Aorta (tissue), 5 donors: Measurements from ENCODE around the gene COMMD10. TPM values are rescaled to one million over a fixed set of nuclear protein-coding genes. Genes with fewer than 3 reads are reported as not detected.

ENCODE experiments used
- ATAC-seq: fragments of 200-7000 bp; cut with Tn5 transposase; one replicate; pipeline ENCODE4 v1.9.1; 2022; ENCODE audit warnings: moderate library complexity; ENCODE audit not compliant: low FRiP score
- DNase-seq, 2 donors: peaks; one replicate each; pipeline ENCODE4 v3.0.0-alpha.2; 2020
- H3K27ac ChIP-seq, 2 donors: one replicate each; pipeline ENCODE4 v1.5.1; 2013; ENCODE audit warnings: low read length in 2 of 2, mild to moderate bottlenecking in 2 of 2, moderate library complexity in 2 of 2, control low read depth in 1 of 2, inconsistent platforms in 1 of 2, low read depth in 1 of 2
- H3K27me3 ChIP-seq, 2 donors: one replicate each; pipeline ENCODE4 v1.6.1; 2013; ENCODE audit warnings: control low read depth in 1 of 2, low read length in 1 of 2, mild to moderate bottlenecking in 1 of 2, moderate library complexity in 1 of 2; ENCODE audit not compliant: insufficient read depth in 2 of 2, control insufficient read depth in 1 of 2
- H3K36me3 ChIP-seq, 2 donors: one replicate each; pipeline ENCODE4 v1.6.1; 2013; ENCODE audit warnings: control low read depth in 1 of 2, low read length in 1 of 2, mild to moderate bottlenecking in 1 of 2; ENCODE audit not compliant: insufficient read depth in 2 of 2, control insufficient read depth in 1 of 2
- H3K4me1 ChIP-seq, 2 donors: one replicate each; pipeline ENCODE4 v1.6.1; 2013; ENCODE audit warnings: low read length in 2 of 2, control low read depth in 1 of 2, mild to moderate bottlenecking in 1 of 2, moderate library complexity in 1 of 2; ENCODE audit not compliant: insufficient read depth in 2 of 2, control insufficient read depth in 1 of 2
- H3K4me3 ChIP-seq, 2 donors: one replicate each; pipeline ENCODE4 v1.5.1; 2013; ENCODE audit warnings: low read length in 2 of 2, control low read depth in 1 of 2, mild to moderate bottlenecking in 1 of 2
- H3K9me3 ChIP-seq: one replicate; pipeline ENCODE4 v1.6.1; 2013; ENCODE audit warnings: mild to moderate bottlenecking, low read length; ENCODE audit not compliant: control insufficient read depth
- WGBS, 2 donors: extraction: QIAGEN DNeasy Blood & Tissue Kit; methylation state at CpG; one replicate each; pipeline ENCODE4 v1.1.7; 2013; 5-methylcytosine and 5-hydroxymethylcytosine counted together
- intact Hi-C, 2 donors: fragments of 100-400 bp; cut with DNase I; formaldehyde crosslinking; loops; one replicate each; pipeline versions ENCODE4 v1.14.2 to v1.15.0; 2022
- polyA plus RNA-seq, 2 donors: library from polyadenylated mRNA; stranded (reverse); fragments of 200-250 nt; gene quantifications; one replicate each; pipeline ENCODE4 v1.2.3, GENCODE V29; 2013
- total RNA-seq, 2 donors: library from RNA; stranded (reverse); fragmentation: NEBNext Ultra II Directional; extraction: Animal tissue kit (Norgen Biotek cat#: 25700); gene quantifications; one replicate each; pipeline ENCODE4 v1.2.1, GENCODE V29; 2021
- donor health status: healthy with polysubstance abuse.
- donor health status: Bipolar disorder and iron deficiency.
- donor health status: DM: no; HTN: no; CAD: no.
- donor health status: DM: no; HTN: no; CAD: no.
- donor health status: DM: yes; HTN: yes; CAD: no.

The COMMD10 gene
- total and polyA plus RNA-seq, 4 donors = 16.1 to 36.1 (median 24.1) TPM

- no peaks in the 10 kb centered on the region for H3K27me3 ChIP-seq
- intact Hi-C loops = no loop called here
- ATAC-seq (no peak), DNase-seq (no peak)
- no peak overlapping the region for H3K4me3 ChIP-seq
- no peaks in the 10 kb centered on the region for H3K9me3 ChIP-seq
- no peaks in the 10 kb centered on the region for H3K36me3 ChIP-seq
- H3K4me1 ChIP-seq = no peaks in the 10 kb centered on the region
- no peak overlapping the region for H3K27ac ChIP-seq
These were observed 67.3 kb downstream of the COMMD10 start for GRCh38 chr5:116152169-116152568.

GRCh38 chr5:116153687-116154174, 68.9 kb downstream of the COMMD10 start:
- Histone ChIP-seq H3K4me3 (no peak overlapping the region), H3K36me3 (no peaks in the 10 kb centered on the region), H3K9me3 (no peaks in the 10 kb centered on the region), H3K4me1 (no peaks in the 10 kb centered on the region), H3K27ac (no peak overlapping the region), H3K27me3 (no peaks in the 10 kb centered on the region)
- no peak for DNase-seq
- no peak for ATAC-seq
- 85 to 86% methylated on average over 2 of the region's 2 CpGs for WGBS, 2 donors
- intact Hi-C loops = no loop called here

GRCh38 chr5:116154252-116154651, 69.4 kb downstream of the COMMD10 start:
- no peak overlapping the region for H3K27ac ChIP-seq
- DNase-seq = no peak
- ATAC-seq = no peak
- H3K4me1 ChIP-seq = no peaks in the 10 kb centered on the region
- no peaks in the 10 kb centered on the region for H3K36me3 ChIP-seq
- H3K9me3 ChIP-seq = no peaks in the 10 kb centered on the region
- H3K27me3 ChIP-seq = no peaks in the 10 kb centered on the region
- intact Hi-C loops = no loop called here
- H3K4me3 ChIP-seq = no peak overlapping the region

- Histone ChIP-seq H3K36me3 (no peaks in the 10 kb centered on the region), H3K27me3 (no peaks in the 10 kb centered on the region), H3K4me3 (no peak overlapping the region), H3K4me1 (no peaks in the 10 kb centered on the region), H3K27ac (no peak overlapping the region), H3K9me3 (no peaks in the 10 kb centered on the region)
- intact Hi-C loops = no loop called here
- DNase-seq = no peak
- ATAC-seq = no peak
These were observed 70.1 kb downstream of the COMMD10 start for GRCh38 chr5:116154931-116155330.

GRCh38 chr5:116157902-116158301, 73.1 kb downstream of the COMMD10 start:
- no peak overlapping the region for H3K4me3 ChIP-seq
- WGBS, 2 donors = 86 to 100% methylated on average over 1 to 7 of the region's 8 CpGs
- no peaks in the 10 kb centered on the region for H3K27me3 ChIP-seq
- no peak for ATAC-seq
- no peaks in the 10 kb centered on the region for H3K9me3 ChIP-seq
- no peaks in the 10 kb centered on the region for H3K36me3 ChIP-seq
- H3K4me1 ChIP-seq = no peaks in the 10 kb centered on the region
- H3K27ac ChIP-seq = no peak overlapping the region
- intact Hi-C loops = no loop called here
- DNase-seq = no peak

- no peaks in the 10 kb centered on the region for H3K36me3 ChIP-seq
- no peaks in the 10 kb centered on the region for H3K9me3 ChIP-seq
- H3K27ac ChIP-seq = no peak overlapping the region
- no peak overlapping the region for H3K4me3 ChIP-seq
- no peak for DNase-seq
- H3K27me3 ChIP-seq = no peaks in the 10 kb centered on the region
- no peak for ATAC-seq
- intact Hi-C loops = no loop called here
- H3K4me1 ChIP-seq = no peaks in the 10 kb centered on the region
These were observed 74.2 kb downstream of the COMMD10 start for GRCh38 chr5:116159006-116159405.

GRCh38 chr5:116174111-116174510, 89.3 kb downstream of the COMMD10 start:
- 96 to 98% methylated on average over 1 of the region's 1 CpG for WGBS, 2 donors
- no peak for ATAC-seq
- intact Hi-C loops = no loop called here

DNA sequence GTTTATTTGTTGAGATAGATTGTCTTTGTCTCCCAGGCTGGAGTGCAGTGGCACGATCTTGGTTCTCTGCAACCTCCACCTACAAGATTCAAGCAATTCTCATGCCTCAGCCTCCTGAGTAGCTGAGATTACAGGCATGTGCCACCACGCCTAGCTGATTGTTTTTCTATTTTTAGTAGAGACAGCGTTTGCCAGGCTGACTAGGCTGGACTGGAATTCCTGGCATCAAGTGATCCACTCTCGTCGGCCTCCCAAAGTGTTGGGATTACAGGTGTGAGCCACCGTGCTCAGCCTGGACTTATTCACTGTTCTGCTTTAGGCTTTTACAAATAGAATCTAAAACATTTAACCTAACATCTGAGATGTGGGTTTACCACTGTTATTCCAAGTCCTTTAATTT, 91.3 kb downstream of the COMMD10 start:
- ATAC-seq = no peak
- H3K9me3 ChIP-seq = no peaks in the 10 kb centered on the region
- no peak overlapping the region for H3K27ac ChIP-seq
- no peak overlapping the region for H3K4me3 ChIP-seq
- H3K4me1 ChIP-seq = no peaks in the 10 kb centered on the region
- 51 to 53% methylated on average over 6 of the region's 6 CpGs for WGBS, 2 donors
- intact Hi-C loops = no loop called here
- no peaks in the 10 kb centered on the region for H3K36me3 ChIP-seq
- no peak for DNase-seq
- H3K27me3 ChIP-seq = no peaks in the 10 kb centered on the region

More at GRCh38 chr5:116174111-116174510, 89.3 kb downstream of the COMMD10 start:
- no peak for DNase-seq
- Histone ChIP-seq H3K4me3 (no peak overlapping the region), H3K9me3 (no peaks in the 10 kb centered on the region), H3K36me3 (no peaks in the 10 kb centered on the region), H3K4me1 (no peaks in the 10 kb centered on the region), H3K27ac (no peak overlapping the region), H3K27me3 (no peaks in the 10 kb centered on the region)

DNA sequence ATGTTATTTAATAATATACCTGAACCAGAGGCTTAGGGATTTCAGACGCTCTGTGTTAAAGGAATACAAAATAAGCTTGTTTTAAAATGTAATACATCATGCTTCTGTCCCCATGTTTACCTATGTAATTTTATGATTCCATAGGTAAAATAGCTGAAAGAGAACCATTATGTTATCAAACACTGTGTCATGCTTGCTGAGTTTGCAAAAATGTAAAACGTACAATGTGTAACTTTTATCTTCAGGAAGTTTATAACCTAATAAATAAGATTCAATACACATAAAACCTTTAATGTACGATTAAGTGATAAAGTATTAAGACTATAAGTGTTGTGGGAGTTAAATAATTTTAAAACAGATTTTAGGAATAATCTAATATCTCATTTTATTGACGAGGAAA, 94.1 kb downstream of the COMMD10 start:
- no peaks in the 10 kb centered on the region for H3K4me1 ChIP-seq
- no peaks in the 10 kb centered on the region for H3K36me3 ChIP-seq
- no peak for DNase-seq
- H3K27ac ChIP-seq = no peak overlapping the region
- intact Hi-C loops = no loop called here
- H3K9me3 ChIP-seq = no peaks in the 10 kb centered on the region
- H3K27me3 ChIP-seq = no peaks in the 10 kb centered on the region
- ATAC-seq = no peak
- WGBS, 2 donors = 82 to 93% methylated on average over 4 of the region's 4 CpGs
- no peak overlapping the region for H3K4me3 ChIP-seq
